NCI-H524 (cell line): Measurements from ENCODE around the gene SAMD14.

Experiments used
- DNase-seq, 2 experiments: peaks; one replicate each; lab custom pipeline; 2025; lab: John Stamatoyannopoulos, UW

The SAMD14 gene

DNA sequence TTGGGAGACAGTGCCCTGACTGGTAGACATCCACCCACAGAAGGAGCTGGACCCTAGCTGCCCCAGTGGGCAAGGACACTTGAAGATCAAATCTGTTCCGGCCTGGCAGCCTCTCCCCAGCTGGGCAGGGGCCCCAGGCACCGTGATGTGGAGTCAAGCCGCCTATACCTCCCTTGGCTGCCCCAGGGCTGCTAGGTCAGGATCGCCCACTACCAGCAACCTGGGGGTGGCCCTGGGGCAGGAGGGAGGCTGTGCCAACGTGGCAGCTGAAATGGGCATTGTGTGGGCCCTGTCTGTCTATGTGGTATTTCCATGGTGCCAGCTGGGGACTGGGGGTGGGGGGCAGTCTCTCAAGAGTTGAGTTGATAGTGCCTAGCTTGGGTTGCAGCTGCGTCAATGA, 33.9 kb downstream of the SAMD14 start:
- no peak for DNase-seq

DNA sequence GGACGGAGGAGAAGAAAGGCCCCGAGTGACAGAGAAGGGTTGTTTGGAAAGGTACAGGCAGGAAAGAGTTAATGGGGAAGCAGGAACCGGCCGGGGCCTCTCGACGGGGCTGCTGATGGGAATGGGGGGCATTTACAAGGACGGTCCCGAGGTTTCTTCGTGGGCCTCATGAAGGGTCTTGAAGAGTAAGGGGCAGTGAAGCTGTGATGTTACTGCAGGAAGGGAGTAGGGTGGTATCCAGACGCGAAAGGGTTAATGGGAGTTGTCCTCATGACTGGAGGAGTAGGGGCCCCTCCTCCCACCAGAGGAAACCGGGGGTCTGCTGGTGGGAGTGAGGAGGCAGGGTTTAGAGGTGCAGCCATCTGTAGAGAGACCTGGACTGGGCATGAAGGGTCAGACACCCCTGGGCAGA, 34.3 kb downstream of the SAMD14 start:
- DNase-seq, result peak in 1 of 2 experiments; percentile 34

DNA sequence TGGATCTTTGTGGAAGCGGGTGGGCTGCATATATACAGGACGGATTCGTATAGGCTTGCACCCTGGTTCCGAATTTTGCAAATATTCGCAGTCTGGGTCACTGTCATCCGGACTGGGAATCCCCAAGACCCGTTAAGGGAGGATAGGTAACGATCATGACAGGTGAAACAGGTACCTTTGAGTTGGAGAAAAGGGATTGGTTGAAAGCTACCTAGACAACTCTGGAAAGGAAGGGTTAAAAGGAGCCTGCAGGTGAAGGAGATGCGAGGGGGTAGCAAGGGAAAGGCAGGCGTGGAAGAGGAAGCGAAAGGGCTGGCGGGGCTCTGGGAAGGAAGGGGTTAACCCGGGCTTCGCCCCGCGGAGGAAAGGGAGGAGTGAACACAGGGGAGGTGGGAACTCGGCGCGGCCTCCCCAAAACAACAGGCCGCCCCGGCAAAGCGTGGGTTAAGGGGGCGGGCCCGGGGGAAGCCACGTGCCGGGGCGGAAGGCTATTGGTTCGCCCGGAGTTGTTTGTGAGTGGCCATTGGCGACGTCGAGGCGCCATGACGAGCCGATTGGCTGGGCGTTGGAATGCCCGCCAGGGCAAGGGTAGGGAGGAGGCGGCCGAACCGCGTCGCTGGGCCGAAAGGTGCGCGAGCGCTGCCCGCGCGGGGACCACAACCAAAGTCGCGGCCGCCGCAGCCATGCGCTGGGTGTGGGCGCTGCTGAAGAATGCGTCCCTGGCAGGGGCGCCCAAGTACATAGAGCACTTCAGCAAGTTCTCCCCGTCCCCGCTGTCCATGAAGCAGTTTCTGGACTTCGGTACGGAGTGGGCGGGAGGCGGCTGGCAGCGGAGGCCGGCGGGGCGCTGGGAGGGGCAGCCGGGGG, 35.0 kb downstream of the SAMD14 start, which contains the start of gene PDK2:
TSS of gene PDK2 (plus strand) at position 599 of the 867 bp plus-strand sequence. CDS start at position 684, 85 bp downstream.
- DNase-seq, result peak; percentile 87 to 98

DNA sequence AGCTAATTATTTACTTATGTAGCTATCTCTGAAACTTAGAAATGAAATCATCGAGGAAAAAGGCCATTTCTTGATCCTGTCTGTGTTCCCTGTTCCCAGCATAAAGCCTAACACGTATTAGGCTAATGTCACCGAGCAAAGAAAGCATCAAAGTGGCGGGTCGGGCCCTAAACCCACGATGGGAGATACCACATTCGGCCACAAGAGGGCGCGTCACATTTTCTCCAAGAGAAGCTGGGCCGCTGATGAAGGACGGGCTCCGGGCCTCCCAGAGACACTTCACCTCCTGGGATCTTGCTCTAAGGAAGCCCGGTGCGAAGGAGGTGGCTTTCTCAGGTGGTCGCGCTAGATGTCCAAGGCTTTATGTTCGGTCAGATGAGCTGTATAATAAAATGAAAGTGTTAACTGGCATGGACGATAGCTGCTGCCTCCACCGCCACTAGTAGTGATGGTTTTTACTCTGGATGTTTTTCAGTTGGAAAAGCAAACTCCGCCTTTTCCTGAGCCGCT, 35.7 kb downstream of the SAMD14 start:
- DNase-seq, result peak; percentile 88 to 96

DNA sequence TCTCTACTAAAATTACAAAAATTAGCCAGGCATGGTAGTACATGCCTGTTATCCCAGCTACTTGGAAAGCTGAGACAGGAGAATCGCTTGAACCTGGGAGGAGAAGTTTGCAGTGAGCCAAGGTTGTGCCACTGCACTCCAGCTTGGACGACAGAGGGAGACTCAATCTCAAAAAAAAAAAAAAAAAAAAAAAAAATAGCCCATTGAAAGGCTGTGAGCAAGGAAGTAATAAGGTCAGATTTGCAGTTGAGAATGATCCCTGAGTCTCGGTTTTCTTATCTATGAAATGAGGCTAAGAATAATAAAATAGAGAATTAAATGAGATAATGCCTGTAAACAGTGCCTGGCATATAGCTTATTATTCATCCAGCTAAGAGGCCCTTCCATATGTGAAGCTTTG, 36.2 kb downstream of the SAMD14 start:
- no peak for DNase-seq

DNA sequence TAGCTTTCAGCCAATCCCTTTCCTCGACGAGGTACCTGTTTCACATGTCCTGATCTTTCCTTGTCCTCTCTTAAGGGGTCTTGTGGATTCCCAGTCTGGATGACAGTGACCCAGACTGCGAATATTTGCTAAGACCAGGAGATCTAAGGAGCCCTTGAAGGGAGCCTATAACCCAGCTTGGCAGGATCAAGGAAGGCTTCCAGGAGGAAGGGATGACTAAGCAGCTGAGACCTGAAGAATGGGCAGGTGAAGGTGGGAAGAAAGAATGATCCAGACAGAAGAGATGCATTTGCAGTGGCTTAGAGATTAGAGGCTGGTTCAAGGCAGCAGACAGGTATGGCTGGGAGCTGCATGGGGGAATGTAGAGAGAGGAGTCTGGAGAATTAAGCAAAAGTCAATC, 36.7 kb downstream of the SAMD14 start:
- DNase-seq, result no peak

DNA sequence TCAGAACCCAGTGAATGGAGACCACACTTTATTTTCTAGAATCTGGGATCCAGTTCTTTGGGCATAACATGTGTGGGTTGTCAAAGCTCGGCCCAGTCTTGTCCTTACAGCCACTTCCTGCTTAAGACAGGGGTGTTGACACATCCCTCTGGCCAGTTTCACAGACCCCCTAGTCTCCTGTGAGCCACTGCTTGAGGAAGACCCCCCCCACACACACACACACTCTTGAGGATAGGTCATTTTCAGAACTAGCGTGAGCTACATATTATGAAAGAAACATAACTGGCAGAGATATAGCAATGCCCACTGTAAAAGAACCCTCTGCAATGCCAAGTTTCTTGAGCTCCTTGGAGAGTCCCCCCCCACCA, 38.1 kb downstream of the SAMD14 start:
- no peak for DNase-seq

DNA sequence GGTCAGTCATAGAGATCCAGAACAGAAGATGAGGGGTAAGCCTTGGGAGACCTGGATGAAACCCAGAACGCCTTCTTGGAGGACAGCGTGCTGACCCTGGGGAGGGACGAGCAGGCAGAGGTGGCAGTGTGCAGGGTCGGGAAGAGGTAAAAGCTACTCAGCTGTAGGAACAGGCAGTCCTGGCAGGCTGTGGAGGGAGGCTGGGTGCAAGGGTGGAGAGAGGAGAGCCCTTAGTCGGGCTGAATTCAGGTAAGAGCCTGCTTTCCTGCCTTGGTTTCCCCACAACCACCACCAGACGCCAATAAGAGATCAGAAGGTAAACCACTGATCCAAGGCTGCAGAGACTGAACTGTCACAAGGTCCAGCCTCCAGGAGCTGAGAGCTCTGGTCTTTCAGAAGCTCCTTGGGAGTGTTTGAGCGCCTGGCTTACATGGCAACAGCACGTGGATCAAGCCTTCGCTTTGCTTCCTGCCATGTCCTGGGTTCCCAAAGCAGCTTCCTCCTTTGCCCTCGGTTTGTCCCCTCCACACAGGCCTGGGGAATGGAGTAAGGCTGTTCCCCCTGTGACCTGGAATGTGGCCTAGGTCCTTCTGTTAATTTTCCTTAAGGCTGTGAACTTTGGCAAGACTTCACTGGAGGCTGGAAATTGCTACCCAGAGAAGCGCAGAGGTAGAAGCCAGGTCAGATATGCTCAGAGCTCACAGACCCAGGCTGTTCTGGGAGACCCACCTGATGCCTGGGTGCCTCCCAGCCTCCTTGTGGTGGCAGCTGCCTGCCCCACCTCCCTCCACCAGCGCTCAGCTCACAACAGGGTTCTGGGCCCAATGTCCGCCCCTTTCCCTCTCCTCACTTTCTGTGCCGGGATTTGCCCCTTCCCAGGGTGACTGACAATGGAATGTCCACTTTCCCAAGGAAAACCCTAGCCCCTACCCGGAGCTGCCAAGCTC, 38.7 kb downstream of the SAMD14 start:
- no peak for DNase-seq

DNA sequence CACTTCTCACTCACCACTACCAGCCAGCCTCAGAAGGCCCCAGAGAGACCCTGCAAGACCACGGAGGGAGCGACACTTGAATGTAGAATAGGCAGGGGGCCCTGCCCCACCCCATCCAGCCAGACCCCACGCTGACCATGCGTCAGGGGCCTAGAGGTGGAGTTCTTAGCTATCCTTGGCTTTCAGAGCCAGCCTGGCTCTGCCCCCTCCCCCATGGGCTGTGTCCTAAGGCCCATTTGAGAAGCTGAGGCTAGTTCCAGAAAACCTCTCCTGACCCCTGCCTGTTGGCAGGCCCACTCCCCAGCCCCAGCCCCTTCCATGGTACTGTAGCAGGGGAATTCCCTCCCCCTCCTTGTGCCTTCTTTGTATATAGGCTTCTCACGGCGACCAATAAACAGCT, 39.9 kb downstream of the SAMD14 start:
- DNase-seq, result no peak

DNA sequence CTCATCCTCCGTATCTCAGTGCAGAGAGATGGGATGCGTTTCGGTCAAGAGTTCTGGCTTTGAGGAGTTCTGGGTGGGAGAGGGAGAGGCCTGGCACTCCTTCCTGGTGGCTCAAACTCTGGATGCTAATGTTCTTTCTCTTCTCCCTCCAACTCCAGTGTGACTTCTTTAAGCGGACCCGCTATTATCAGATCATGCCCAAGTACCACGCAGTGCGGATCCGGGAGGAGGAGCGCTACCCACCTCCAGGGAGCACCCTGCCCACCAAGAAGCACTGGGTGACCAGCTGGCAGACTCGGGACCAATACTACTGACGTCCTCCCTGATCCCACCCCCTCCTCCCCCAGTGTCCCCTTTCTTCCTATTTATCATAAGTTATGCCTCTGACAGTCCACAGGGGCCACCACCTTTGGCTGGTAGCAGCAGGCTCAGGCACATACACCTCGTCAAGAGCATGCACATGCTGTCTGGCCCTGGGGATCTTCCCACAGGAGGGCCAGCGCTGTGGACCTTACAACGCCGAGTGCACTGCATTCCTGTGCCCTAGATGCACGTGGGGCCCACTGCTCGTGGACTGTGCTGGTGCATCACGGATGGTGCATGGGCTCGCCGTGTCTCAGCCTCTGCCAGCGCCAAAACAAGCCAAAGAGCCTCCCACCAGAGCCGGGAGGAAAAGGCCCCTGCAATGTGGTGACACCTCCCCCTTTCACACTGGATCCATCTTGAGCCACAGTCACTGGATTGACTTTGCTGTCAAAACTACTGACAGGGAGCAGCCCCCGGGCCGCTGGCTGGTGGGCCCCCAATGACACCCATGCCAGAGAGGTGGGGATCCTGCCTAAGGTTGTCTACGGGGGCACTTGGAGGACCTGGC, 40.8 kb downstream of the SAMD14 start:
- DNase-seq, result no peak

DNA sequence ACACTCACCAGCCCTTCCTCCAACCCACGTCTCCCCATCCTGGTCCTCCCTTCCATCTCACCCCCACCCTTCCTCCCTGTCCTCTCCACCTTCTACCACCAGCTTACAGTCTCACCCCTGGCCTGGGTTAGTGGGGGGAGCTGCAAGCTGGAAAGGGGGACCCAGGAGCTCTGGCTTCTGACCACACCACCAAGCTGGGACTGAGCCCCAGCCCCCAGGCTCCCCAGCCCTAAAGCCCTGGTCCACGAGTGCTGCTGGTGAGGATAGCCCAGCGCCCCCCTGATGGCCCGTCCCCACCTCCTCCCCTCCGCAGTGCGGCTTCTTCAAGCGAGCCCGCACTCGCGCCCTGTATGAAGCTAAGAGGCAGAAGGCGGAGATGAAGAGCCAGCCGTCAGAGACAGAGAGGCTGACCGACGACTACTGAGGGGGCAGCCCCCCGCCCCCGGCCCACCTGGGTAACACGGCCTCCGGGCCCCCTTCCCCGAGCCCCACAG, 42.0 kb downstream of the SAMD14 start:
- DNase-seq, result no peak

DNA sequence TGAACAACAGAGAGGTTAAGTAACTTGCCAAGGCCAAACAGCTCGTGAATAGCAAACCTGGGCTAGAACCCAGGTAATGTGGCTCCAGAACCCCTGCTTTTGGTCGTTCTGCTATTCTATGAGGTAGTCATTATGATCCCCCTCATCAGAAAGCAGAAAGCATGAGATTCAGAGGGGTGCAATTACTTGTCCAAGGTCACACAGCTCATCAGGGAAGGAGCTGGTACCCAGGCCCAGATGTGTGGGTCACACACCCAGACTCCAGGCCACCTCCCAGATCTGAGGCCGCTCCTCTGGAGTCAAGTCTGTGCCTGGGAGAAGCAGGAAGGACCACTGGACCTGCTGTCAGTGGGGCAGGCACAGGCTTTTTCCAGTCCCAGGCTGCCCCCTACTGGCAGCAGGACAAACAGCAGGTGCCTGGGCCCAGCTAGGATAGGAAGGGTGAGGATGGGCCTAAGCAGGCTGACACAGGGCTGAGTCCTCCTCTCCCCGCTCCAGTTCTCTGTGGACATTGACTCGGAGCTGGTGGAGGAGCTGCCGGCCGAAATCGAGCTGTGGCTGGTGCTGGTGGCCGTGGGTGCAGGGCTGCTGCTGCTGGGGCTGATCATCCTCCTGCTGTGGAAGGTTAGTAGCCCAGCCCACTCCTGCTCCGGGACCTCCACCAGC, 42.6 kb downstream of the SAMD14 start:
- peak; percentile 63 to 82 for DNase-seq

DNA sequence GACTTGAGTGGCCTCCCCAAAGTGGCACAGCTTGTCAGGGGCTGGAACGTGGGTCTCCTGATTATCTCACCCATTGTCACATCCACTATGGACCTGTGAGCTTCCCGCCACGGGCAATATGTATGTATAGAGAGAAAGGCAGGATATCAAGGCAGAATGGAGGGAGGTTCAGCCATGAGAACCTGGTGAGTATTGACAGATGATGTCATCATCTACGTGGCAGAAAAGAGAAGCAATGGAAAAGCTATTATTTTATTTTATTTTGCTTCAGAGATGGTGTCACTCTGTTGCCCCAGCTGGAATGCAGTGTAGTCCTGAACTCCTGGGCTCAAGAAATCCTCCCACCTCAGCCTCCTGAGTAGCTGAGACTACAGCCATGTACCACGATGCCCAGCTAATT, 48.2 kb downstream of the SAMD14 start:
- no peak for DNase-seq

DNA sequence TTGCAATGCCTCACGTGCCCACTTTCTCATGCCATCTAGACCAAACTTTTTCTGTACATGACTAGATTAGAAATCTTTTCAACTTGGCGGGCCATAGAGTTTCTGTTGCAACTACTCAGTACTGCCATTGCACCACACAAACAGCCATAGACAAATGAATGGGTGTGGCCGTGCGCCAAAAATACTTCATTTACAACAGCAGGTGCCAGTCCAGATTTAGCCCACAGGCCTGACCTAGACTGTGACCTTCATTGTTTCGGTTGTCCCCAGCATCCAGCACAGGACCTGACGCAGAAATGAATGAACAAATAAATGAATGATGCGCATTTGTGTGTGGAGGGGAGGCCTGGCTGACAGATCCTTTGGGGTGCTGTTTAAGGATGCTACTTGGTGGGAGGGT, 49.1 kb downstream of the SAMD14 start:
- DNase-seq, result no peak

DNA sequence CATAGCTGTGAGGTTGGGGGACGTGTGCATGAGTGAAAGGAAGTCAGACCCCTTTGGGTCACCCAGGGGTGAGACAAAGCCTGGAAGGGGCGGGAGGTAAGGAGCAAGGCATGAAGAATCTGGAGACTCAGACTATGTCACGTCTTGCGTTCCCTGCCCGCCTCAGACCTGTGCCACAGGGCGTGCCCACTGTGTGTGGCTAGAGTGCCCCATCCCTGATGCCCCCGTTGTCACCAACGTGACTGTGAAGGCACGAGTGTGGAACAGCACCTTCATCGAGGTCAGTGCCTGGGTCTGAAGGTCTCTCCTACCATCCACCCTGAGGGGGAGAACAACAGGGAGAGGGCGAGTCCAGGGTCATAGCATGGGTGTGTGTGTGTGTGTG, 49.9 kb downstream of the SAMD14 start:
- no peak for DNase-seq

DNA sequence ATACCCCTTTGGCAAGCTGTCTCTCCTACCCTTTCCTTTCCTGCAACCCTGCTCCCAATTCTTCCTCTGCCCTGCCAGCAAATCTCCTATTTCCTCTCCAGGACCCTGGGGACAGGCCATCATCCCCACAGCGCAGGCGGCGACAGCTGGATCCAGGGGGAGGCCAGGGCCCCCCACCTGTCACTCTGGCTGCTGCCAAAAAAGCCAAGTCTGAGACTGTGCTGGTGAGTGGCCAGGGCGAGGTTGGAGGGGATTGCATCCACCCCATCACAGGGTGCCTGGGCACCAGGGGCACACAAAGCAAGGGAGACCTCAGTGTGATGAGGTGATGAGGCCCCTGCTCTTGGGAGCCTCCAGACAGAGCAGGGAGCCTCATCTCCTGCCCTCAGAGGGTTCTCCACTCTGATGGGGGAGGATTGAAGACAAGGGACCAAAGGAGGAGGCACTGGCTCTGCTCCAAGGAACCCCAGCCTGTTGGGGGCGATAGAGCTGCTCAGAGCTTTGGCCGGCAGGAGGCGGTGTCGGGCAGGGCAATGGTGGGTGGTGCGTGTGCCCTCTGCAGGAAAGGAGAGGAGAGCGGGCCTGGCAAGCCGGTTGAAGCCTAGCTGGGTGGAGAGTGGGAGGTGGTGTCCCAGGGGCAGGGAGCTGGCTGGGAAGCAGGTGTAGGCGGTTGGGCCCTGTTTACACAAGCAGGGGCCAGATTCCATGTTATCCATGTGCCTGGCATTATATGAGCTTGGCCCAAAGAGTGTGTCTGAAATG, 50.4 kb downstream of the SAMD14 start:
- peak; percentile 98 for DNase-seq

DNA sequence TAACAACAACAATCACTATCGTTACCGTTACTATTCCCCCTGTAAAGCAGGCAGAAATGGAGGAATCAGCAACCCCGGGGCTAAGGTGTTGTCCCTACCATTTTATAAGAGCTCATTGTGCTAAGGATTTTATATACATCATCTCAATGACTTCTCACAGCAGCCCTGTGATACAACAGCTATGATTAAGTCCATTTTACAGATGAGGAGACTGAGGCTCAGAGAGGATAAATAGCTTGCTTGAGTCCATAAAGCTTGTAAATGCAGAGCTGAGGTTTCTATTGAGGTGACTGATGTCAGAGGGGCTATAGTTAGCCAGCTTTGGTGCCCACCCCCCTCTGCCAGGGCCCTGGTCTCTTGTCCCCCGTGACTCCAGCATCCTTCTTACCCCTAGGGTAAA, 51.5 kb downstream of the SAMD14 start:
- no peak for DNase-seq

DNA sequence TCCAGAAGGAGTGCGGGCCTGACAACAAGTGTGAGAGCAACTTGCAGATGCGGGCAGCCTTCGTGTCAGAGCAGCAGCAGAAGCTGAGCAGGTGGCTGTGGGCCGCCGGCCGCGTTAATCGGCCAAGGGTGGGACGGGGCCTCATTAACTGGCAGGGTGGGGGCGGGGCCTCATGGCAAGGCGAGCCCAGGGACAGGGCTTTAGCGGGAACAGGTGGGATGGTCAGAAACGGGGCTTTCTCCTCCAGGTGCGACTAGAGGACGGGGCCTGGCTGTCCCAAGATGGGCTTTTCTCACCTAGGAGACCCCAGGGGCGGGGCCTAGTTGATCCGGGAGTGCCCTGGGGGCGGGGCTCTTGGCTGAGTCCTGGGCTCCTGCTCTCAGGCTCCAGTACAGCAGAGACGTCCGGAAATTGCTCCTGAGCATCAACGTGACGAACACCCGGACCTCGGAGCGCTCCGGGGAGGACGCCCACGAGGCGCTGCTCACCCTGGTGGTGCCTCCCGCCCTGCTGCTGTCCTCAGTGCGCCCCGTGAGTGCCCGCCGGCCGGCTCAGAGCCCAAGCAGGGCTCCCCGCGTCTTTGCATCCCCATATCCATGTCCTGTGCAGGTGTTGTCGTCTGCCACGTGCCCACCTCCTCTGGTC, 53.2 kb downstream of the SAMD14 start:
- peak; percentile 78 to 82 for DNase-seq

DNA sequence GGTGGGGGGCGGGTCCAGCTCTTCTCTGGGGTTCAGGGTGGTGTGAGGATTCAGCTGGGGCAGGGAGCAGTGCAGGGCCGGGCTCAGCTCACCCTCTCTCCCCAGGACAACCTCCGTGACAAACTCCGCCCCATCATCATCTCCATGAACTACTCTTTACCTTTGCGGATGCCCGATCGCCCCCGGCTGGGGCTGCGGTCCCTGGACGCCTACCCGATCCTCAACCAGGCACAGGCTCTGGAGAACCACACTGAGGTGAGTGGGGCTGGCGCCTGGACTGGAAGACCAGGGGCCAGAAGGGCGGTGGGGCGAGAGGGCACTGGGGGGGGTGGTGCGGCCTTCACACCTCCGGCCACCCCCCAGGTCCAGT, 53.8 kb downstream of the SAMD14 start:
- DNase-seq, result no peak
